ENCODE measurements around the gene ROGDI.
"Not testable (repeated sequence)": the region's sequence is repeated elsewhere in the genome, so short reads cannot be mapped to it uniquely, and the experiment has no call there.

Gene ROGDI

GRCh38 chr16:4795181-4795827 is 7.1 kb downstream of the ROGDI start, which contains the start of gene SMIM22:
Gene SMIM22, plus strand, starts transcription at chr16:4795369. Its CDS starts 366 bp downstream, at chr16:4795735.
- no peak for DNase-seq (ENCODE audit: low read depth in 1 of 2, low spot score in 1 of 2)

- DNase-seq (ENCODE audit: low read depth in 1 of 2, low spot score in 1 of 2), result no peak
These were observed 9.4 kb downstream of the ROGDI start for GRCh38 chr16:4792951-4793513.

- DNase-seq (ENCODE audit: low read depth in 1 of 2, low spot score in 1 of 2), result no peak
These were observed 11.6 kb downstream of the ROGDI start for GRCh38 chr16:4790871-4791270.

- no peak for DNase-seq (ENCODE audit: low read depth in 1 of 2, low spot score in 1 of 2)
These were observed 12.2 kb downstream of the ROGDI start for GRCh38 chr16:4790261-4790660.

- DNase-seq (ENCODE audit: low read depth in 1 of 2, low spot score in 1 of 2), result no peak
These were observed 13.5 kb downstream of the ROGDI start for GRCh38 chr16:4788910-4789309.

- no peak for DNase-seq (ENCODE audit: low read depth in 1 of 2, low spot score in 1 of 2)
These were observed 13.9 kb downstream of the ROGDI start for GRCh38 chr16:4788489-4788889.

GRCh38 chr16:4787627-4788482 is 14.6 kb downstream of the ROGDI start, which contains the start of gene SEPTIN12:
Gene SEPTIN12, minus strand, starts transcription at chr16:4788345. Its CDS starts 700 bp downstream, at chr16:4787645.
- no peak for DNase-seq (ENCODE audit: low read depth in 1 of 2, low spot score in 1 of 2)

GRCh38 chr16:4787068-4787467 is 15.4 kb downstream of the ROGDI start:
- no peak for DNase-seq (ENCODE audit: low read depth in 1 of 2, low spot score in 1 of 2)

GRCh38 chr16:4785758-4786433 is 16.5 kb downstream of the ROGDI start:
- no peak for DNase-seq (ENCODE audit: low read depth in 1 of 2, low spot score in 1 of 2)

- DNase-seq (ENCODE audit: low read depth in 1 of 2, low spot score in 1 of 2), result not testable (repeated sequence)
These were observed 17.9 kb downstream of the ROGDI start for GRCh38 chr16:4784444-4784987.

- no peak for DNase-seq (ENCODE audit: low read depth in 1 of 2, low spot score in 1 of 2)
These were observed 18.5 kb downstream of the ROGDI start for GRCh38 chr16:4783951-4784336.

GRCh38 chr16:4783251-4783950 is 19.0 kb downstream of the ROGDI start:
- DNase-seq (ENCODE audit: low read depth in 1 of 2, low spot score in 1 of 2), result no peak

GRCh38 chr16:4780235-4780634 is 22.2 kb downstream of the ROGDI start:
- DNase-seq (ENCODE audit: low read depth in 1 of 2, low spot score in 1 of 2), result no peak

- no peak for DNase-seq (ENCODE audit: low read depth in 1 of 2, low spot score in 1 of 2)
These were observed 24.4 kb downstream of the ROGDI start for GRCh38 chr16:4778050-4778392.

- no peak for DNase-seq (ENCODE audit: low read depth in 1 of 2, low spot score in 1 of 2)
These were observed 24.9 kb downstream of the ROGDI start for GRCh38 chr16:4777339-4778049.

- no peak for DNase-seq (ENCODE audit: low read depth in 1 of 2, low spot score in 1 of 2)
These were observed 26.2 kb downstream of the ROGDI start for GRCh38 chr16:4776141-4776705.

- DNase-seq (ENCODE audit: low read depth in 1 of 2, low spot score in 1 of 2), result no peak
These were observed 27.4 kb downstream of the ROGDI start for GRCh38 chr16:4775005-4775404.

- no peak for DNase-seq (ENCODE audit: low read depth in 1 of 2, low spot score in 1 of 2)
These were observed 30.1 kb downstream of the ROGDI start for GRCh38 chr16:4772351-4772750.

GRCh38 chr16:4771646-4772045 is 30.8 kb downstream of the ROGDI start:
- DNase-seq (ENCODE audit: low read depth in 1 of 2, low spot score in 1 of 2), result no peak

- DNase-seq (ENCODE audit: low read depth in 1 of 2, low spot score in 1 of 2), result no peak
These were observed 33.2 kb downstream of the ROGDI start for GRCh38 chr16:4769306-4769638.
